ENCODE measurements around the gene USP48.
"Not testable (repeated sequence)": the region's sequence is repeated elsewhere in the genome, so short reads cannot be mapped to it uniquely, and the experiment has no call there.

USP48 gene

GRCh38 chr1:21773585-21773984 lies 9.4 kb downstream of the USP48 start:
- no peak for DNase-seq (ENCODE audit: low spot score)

- not testable (repeated sequence) for DNase-seq (ENCODE audit: low spot score)
These were observed 11.3 kb downstream of the USP48 start for GRCh38 chr1:21771672-21772071.

- not testable (repeated sequence) for DNase-seq (ENCODE audit: low spot score)
These were observed 12.3 kb downstream of the USP48 start for GRCh38 chr1:21770602-21771001.

- no peak for DNase-seq (ENCODE audit: low spot score)
These were observed 12.7 kb downstream of the USP48 start for GRCh38 chr1:21770201-21770600.

- DNase-seq (ENCODE audit: low spot score), result not testable (repeated sequence)
These were observed 15.8 kb downstream of the USP48 start for GRCh38 chr1:21767106-21767505.

GRCh38 chr1:21766210-21766609 lies 16.7 kb downstream of the USP48 start:
- DNase-seq (ENCODE audit: low spot score), result no peak

- DNase-seq (ENCODE audit: low spot score), result no peak
These were observed 18.1 kb downstream of the USP48 start for GRCh38 chr1:21764615-21765423.

- no peak for DNase-seq (ENCODE audit: low spot score)
These were observed 19.1 kb downstream of the USP48 start for GRCh38 chr1:21763694-21764419.

- no peak for DNase-seq (ENCODE audit: low spot score)
These were observed 19.7 kb downstream of the USP48 start for GRCh38 chr1:21763236-21763635.

GRCh38 chr1:21762022-21762404 lies 20.9 kb downstream of the USP48 start:
- no peak for DNase-seq (ENCODE audit: low spot score)

- DNase-seq (ENCODE audit: low spot score), result no peak
These were observed 21.9 kb downstream of the USP48 start for GRCh38 chr1:21761052-21761451.

- DNase-seq (ENCODE audit: low spot score), result no peak
These were observed 23.1 kb downstream of the USP48 start for GRCh38 chr1:21759818-21760217.

- DNase-seq (ENCODE audit: low spot score), result no peak
These were observed 23.8 kb downstream of the USP48 start for GRCh38 chr1:21759182-21759581.

GRCh38 chr1:21758614-21759013 lies 24.3 kb downstream of the USP48 start:
- no peak for DNase-seq (ENCODE audit: low spot score)

- no peak for DNase-seq (ENCODE audit: low spot score)
These were observed 26.4 kb downstream of the USP48 start for GRCh38 chr1:21756393-21757089.

GRCh38 chr1:21755067-21755466 lies 27.9 kb downstream of the USP48 start:
- no peak for DNase-seq (ENCODE audit: low spot score)

- no peak for DNase-seq (ENCODE audit: low spot score)
These were observed 28.4 kb downstream of the USP48 start for GRCh38 chr1:21754583-21754982.

GRCh38 chr1:21752186-21752585 lies 30.8 kb downstream of the USP48 start:
- no peak for DNase-seq (ENCODE audit: low spot score)

- DNase-seq (ENCODE audit: low spot score), result no peak
These were observed 31.7 kb downstream of the USP48 start for GRCh38 chr1:21751281-21751680.

- DNase-seq (ENCODE audit: low spot score), result no peak
These were observed 32.1 kb downstream of the USP48 start for GRCh38 chr1:21750841-21751240.

GRCh38 chr1:21749859-21750468 lies 33.0 kb downstream of the USP48 start:
- DNase-seq (ENCODE audit: low spot score), result no peak

GRCh38 chr1:21749109-21749508 lies 33.8 kb downstream of the USP48 start:
- DNase-seq (ENCODE audit: low spot score), result peak; percentile 73
